Fibroblast of lung (primary cell): ENCODE data around the gene FAM149B1. TPM values are rescaled to one million over a fixed set of nuclear protein-coding genes. Genes with fewer than 3 reads are reported as not detected.

Experiments
- DNase-seq, 2 donors: peaks; one replicate each; pipeline versions ENCODE4 v3.0.0 to v3.0.0-alpha.2; 2010; ENCODE audit warnings: low read depth in 2 of 2
- H2AFZ ChIP-seq: 2 replicates; pipeline ENCODE4 v1.5.1; 2012; ENCODE audit warnings: low read length, control low read depth, inconsistent platforms
- H3K27ac ChIP-seq: 2 replicates; pipeline ENCODE4 v1.5.1; 2011; ENCODE audit warnings: low read length, control low read depth; ENCODE audit not compliant: insufficient read depth
- H3K27me3 ChIP-seq: 2 replicates; pipeline ENCODE4 v1.5.1; 2011; ENCODE audit warnings: mild to moderate bottlenecking, low read length; ENCODE audit not compliant: control insufficient read depth, insufficient read depth
- H3K36me3 ChIP-seq: 2 replicates; pipeline ENCODE4 v1.5.1; 2011; ENCODE audit warnings: low read length; ENCODE audit not compliant: control insufficient read depth, insufficient read depth
- H3K4me1 ChIP-seq: 2 replicates; pipeline ENCODE4 v1.5.1; 2011; ENCODE audit warnings: low read length; ENCODE audit not compliant: control insufficient read depth, insufficient read depth; ENCODE audit errors: extremely low read depth
- H3K4me2 ChIP-seq: 2 replicates; pipeline ENCODE4 v1.5.1; 2011; ENCODE audit warnings: low read length, control low read depth; ENCODE audit not compliant: insufficient read depth; ENCODE audit errors: extremely low read depth
- H3K4me3 ChIP-seq, 4 experiments: fragments of 200-600 bp in 1 of 4; sonication (generic) in 1 of 4; replicated peaks in 1 of 4; 2 replicates each; pipeline ENCODE4 v1.5.1; 2011 to 2016; ENCODE audit warnings: low read length in 4 of 4, low read depth in 3 of 4, mild to moderate bottlenecking in 3 of 4, control low read depth in 2 of 4, inconsistent platforms in 1 of 4, mixed read lengths in 1 of 4; ENCODE audit not compliant: insufficient read depth in 1 of 4; ENCODE audit errors: control extremely low read depth in 1 of 4
- H3K79me2 ChIP-seq: 2 replicates; pipeline ENCODE4 v1.5.1; 2012; ENCODE audit warnings: mild to moderate bottlenecking, low read length, inconsistent platforms; ENCODE audit not compliant: control insufficient read depth, insufficient read depth
- H3K9ac ChIP-seq: 2 replicates; pipeline ENCODE4 v1.5.1; 2011; ENCODE audit warnings: mild to moderate bottlenecking, low read length, control low read depth; ENCODE audit not compliant: insufficient read depth
- H3K9me3 ChIP-seq: 2 replicates; pipeline ENCODE4 v1.5.1; 2012; ENCODE audit warnings: low read depth, low read length; ENCODE audit not compliant: control insufficient read depth, insufficient read depth
- H4K20me1 ChIP-seq: 2 replicates; pipeline ENCODE4 v1.5.1; 2011; ENCODE audit warnings: low read length; ENCODE audit not compliant: control insufficient read depth, insufficient read depth; ENCODE audit errors: extremely low read depth
- EZH2 ChIP-seq: IDR thresholded peaks from 2 replicates; pipeline ENCODE4 v1.5.1; 2012; ENCODE audit warnings: low read length, control low read depth, mild to moderate bottlenecking; ENCODE audit errors: missing control alignments
- polyA plus RNA-seq, 2 donors: library from polyadenylated mRNA; depleted of rRNA in 1 of 2; stranded (reverse) in 1 of 2; unstranded in 1 of 2; fragments of >200 nt; gene quantifications; 2 replicates each; pipeline ENCODE4 v1.2.1, GENCODE V29; 2011 to 2012; ENCODE audit warnings: missing spikeins in 1 of 2
- total RNA-seq: library from RNA; depleted of rRNA; stranded (reverse); fragments of >200 nt; gene quantifications from 2 replicates; pipeline ENCODE4 v1.2.1, GENCODE V29; 2014
- TF ChIP-seq, protein P1 (sequence below), 2 donors: IDR thresholded peaks in 1 of 2; conservative IDR thresholded peaks in 1 of 2; 1 replicate in 1 of 2; 2 replicates in 1 of 2; pipeline ENCODE4 v1.5.1; 2011 to 2012; ENCODE audit warnings: low read length in 2 of 2, control low read depth in 1 of 2, inconsistent platforms in 1 of 2, low read depth in 1 of 2, mild to moderate bottlenecking in 1 of 2

The FAM149B1 gene
- total and polyA plus RNA-seq, 2 donors (not counting 1 experiment from before 2014, with no cell fraction given), result 38.9 to 44.9 TPM

- Histone ChIP-seq H3K79me2 (no peaks in the 10 kb centered on the region), H3K36me3 (no peaks in the 10 kb centered on the region), H3K4me3 (no peak overlapping the region), H3K4me1 (no peaks in the 10 kb centered on the region), H2AFZ (no peak overlapping the region), H3K27me3 (no peaks in the 10 kb centered on the region), H3K9me3 (no peaks in the 10 kb centered on the region), H3K4me2 (no peak overlapping the region), H3K9ac (no peak overlapping the region), H3K27ac (no peak overlapping the region), H4K20me1 (no peaks in the 10 kb centered on the region)
- no peak for TF ChIP-seq EZH2
- TF ChIP-seq, protein P1, sequence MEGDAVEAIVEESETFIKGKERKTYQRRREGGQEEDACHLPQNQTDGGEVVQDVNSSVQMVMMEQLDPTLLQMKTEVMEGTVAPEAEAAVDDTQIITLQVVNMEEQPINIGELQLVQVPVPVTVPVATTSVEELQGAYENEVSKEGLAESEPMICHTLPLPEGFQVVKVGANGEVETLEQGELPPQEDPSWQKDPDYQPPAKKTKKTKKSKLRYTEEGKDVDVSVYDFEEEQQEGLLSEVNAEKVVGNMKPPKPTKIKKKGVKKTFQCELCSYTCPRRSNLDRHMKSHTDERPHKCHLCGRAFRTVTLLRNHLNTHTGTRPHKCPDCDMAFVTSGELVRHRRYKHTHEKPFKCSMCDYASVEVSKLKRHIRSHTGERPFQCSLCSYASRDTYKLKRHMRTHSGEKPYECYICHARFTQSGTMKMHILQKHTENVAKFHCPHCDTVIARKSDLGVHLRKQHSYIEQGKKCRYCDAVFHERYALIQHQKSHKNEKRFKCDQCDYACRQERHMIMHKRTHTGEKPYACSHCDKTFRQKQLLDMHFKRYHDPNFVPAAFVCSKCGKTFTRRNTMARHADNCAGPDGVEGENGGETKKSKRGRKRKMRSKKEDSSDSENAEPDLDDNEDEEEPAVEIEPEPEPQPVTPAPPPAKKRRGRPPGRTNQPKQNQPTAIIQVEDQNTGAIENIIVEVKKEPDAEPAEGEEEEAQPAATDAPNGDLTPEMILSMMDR (conservative IDR thresholded peaks at IDR 0.05 in 1 of 2, IDR thresholded peaks at IDR 0.05 in 1 of 2; ENCODE audit: low read depth in 1 of 2, low read length in 2 of 2), result no peak
- DNase-seq, result no peak
Measured at GRCh38 chr10:73207883-73208282, 40.0 kb downstream of the FAM149B1 start.

- no peak overlapping the region for H3K4me2 ChIP-seq
- no peak overlapping the region for H3K4me3 ChIP-seq
- H3K9ac ChIP-seq, result no peak overlapping the region
- H2AFZ ChIP-seq, result no peak overlapping the region
- no peaks in the 10 kb centered on the region for H3K9me3 ChIP-seq
- H4K20me1 ChIP-seq, result no peaks in the 10 kb centered on the region
- no peaks in the 10 kb centered on the region for H3K4me1 ChIP-seq
- H3K27me3 ChIP-seq, result no peaks in the 10 kb centered on the region
- peak; percentile 4 to 21 for DNase-seq
- TF ChIP-seq, protein P1 (conservative IDR thresholded peaks at IDR 0.05 in 1 of 2, IDR thresholded peaks at IDR 0.05 in 1 of 2; ENCODE audit: low read depth in 1 of 2, low read length in 2 of 2), result no peak
- TF ChIP-seq EZH2, result no peak
- no peaks in the 10 kb centered on the region for H3K36me3 ChIP-seq
- no peaks in the 10 kb centered on the region for H3K79me2 ChIP-seq
- no peak overlapping the region for H3K27ac ChIP-seq
Measured at GRCh38 chr10:73209705-73210104, 41.8 kb downstream of the FAM149B1 start.

- no peak overlapping the region for H3K9ac ChIP-seq
- no peaks in the 10 kb centered on the region for H3K36me3 ChIP-seq
- no peaks in the 10 kb centered on the region for H4K20me1 ChIP-seq
- no peaks in the 10 kb centered on the region for H3K27me3 ChIP-seq
- H3K27ac ChIP-seq, result no peak overlapping the region
- H3K9me3 ChIP-seq, result no peaks in the 10 kb centered on the region
- no peak overlapping the region for H3K4me3 ChIP-seq
- H3K4me2 ChIP-seq, result no peak overlapping the region
- DNase-seq, result no peak
- no peaks in the 10 kb centered on the region for H3K4me1 ChIP-seq
- TF ChIP-seq, protein P1 (conservative IDR thresholded peaks at IDR 0.05 in 1 of 2, IDR thresholded peaks at IDR 0.05 in 1 of 2; ENCODE audit: low read depth in 1 of 2, low read length in 2 of 2), result no peak
- TF ChIP-seq EZH2, result no peak
- H2AFZ ChIP-seq, result no peak overlapping the region
- H3K79me2 ChIP-seq, result no peaks in the 10 kb centered on the region
Measured at GRCh38 chr10:73210395-73211105, 42.6 kb downstream of the FAM149B1 start.
